Smooth muscle cell (in vitro differentiated cells): ENCODE data around the gene PRKN. TPM values are rescaled to one million over a fixed set of nuclear protein-coding genes. Genes with fewer than 3 reads are reported as not detected.

ENCODE experiments used
- DNase-seq: peaks from one replicate; lab custom pipeline; 2025; ENCODE audit not compliant: unreplicated experiment; lab: John Stamatoyannopoulos, UW
- H2AFZ ChIP-seq: fragments of 200-600 bp; sonication (generic); 2 replicates; pipeline ENCODE4 v1.6.0; 2016; ENCODE audit warnings: antibody characterized with exemption, low read depth, mild to moderate bottlenecking
- H3F3A ChIP-seq: fragments of 200-600 bp; sonication (generic); 2 replicates; pipeline ENCODE4 v1.6.0; 2017; ENCODE audit warnings: antibody characterized with exemption, low read depth
- H3K27ac ChIP-seq: fragments of 200-600 bp; sonication (generic); 2 replicates; pipeline ENCODE4 v1.5.1; 2016; ENCODE audit warnings: low read depth, mild to moderate bottlenecking
- H3K27me3 ChIP-seq: fragments of 200-600 bp; sonication (generic); 2 replicates; pipeline ENCODE4 v1.6.1; 2016; ENCODE audit warnings: low read depth, mild to moderate bottlenecking
- H3K36me3 ChIP-seq: fragments of 200-600 bp; sonication (generic); 2 replicates; pipeline ENCODE4 v1.5.1; 2016; ENCODE audit warnings: low read depth
- H3K4me1 ChIP-seq: fragments of 200-600 bp; sonication (generic); 2 replicates; pipeline ENCODE4 v1.5.1; 2016; ENCODE audit warnings: low read depth
- H3K4me2 ChIP-seq: fragments of 200-600 bp; sonication (generic); 2 replicates; pipeline ENCODE4 v1.6.0; 2016; ENCODE audit warnings: mild to moderate bottlenecking
- H3K4me3 ChIP-seq: fragments of 200-600 bp; sonication (generic); 2 replicates; pipeline ENCODE4 v1.5.1; 2016; ENCODE audit warnings: mild to moderate bottlenecking
- H3K79me2 ChIP-seq: fragments of 200-600 bp; sonication (generic); 2 replicates; pipeline ENCODE4 v1.6.0; 2016; ENCODE audit warnings: low read depth, mild to moderate bottlenecking
- H3K9ac ChIP-seq: fragments of 200-600 bp; sonication (generic); 2 replicates; pipeline ENCODE4 v1.6.0; 2016; ENCODE audit warnings: low read depth
- H3K9me3 ChIP-seq: fragments of 200-600 bp; sonication (generic); replicated peaks from 2 replicates; pipeline ENCODE4 v1.5.1; 2016; ENCODE audit warnings: low read depth
- H4K20me1 ChIP-seq: fragments of 200-600 bp; sonication (generic); 2 replicates; pipeline ENCODE4 v1.6.0; 2016; ENCODE audit warnings: low read depth
- WGBS: methylation state at CpG from one replicate; pipeline ENCODE4 v1.1.7; 2016; ENCODE audit warnings: low lambda C conversion rate; 5-methylcytosine and 5-hydroxymethylcytosine counted together
- polyA plus RNA-seq: library from polyadenylated mRNA; unstranded; fragments of >200 nt; fragmentation: Nextera tagmentation; extraction: Ambion mirVana; gene quantifications from 2 replicates; pipeline ENCODE4 v1.2.1, GENCODE V29; 2016
- total RNA-seq: library from RNA; depleted of rRNA; stranded (reverse); fragments of >200 nt; gene quantifications from 2 replicates; pipeline ENCODE4 v1.2.3, GENCODE V29; 2014
- TF ChIP-seq, protein P1 (sequence below): fragments of 200-600 bp; sonication (generic); IDR thresholded peaks from 2 replicates; pipeline ENCODE4 v1.5.1; 2017; ENCODE audit warnings: borderline replicate concordance, mild to moderate bottlenecking, antibody characterized with exemption; ENCODE audit not compliant: insufficient read depth, poor library complexity, severe bottlenecking

Gene PRKN
- total and polyA plus RNA-seq, 2 experiments from 2014 or later = 0.81 to 5.1 TPM

DNA sequence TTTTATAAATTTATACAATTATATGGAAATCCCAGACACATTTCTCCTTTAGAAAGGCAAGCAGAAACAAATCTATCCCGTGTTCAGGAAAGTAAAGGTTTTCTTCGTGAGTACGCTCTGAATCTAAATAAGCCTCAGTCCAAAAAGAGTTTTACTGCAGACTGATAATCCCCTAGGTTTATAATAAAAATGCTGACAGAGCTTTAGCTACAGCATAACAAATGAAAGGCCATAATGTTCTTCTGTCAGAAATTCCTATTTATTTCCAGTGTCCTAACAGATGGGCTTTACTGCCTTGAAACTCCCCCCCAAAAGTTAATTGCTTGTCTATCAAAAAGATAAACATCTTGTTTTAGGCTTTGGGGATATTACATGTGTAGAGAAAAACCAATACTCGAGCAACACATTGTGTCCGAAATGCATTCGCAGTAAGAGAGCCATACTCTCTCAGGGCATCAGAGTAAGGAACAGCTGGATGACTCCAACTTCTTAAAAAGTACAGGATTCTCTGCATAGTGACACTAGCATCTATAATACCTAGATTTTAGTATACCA lies 109.0 kb downstream of the PRKN start:
- H3K9me3 ChIP-seq = no peaks in the 10 kb centered on the region
- no peak for DNase-seq
- H3K9ac ChIP-seq = no peak overlapping the region
- no peaks in the 10 kb centered on the region for H4K20me1 ChIP-seq
- no peaks in the 10 kb centered on the region for H3K4me1 ChIP-seq
- no peaks in the 10 kb centered on the region for H3F3A ChIP-seq
- no peaks in the 10 kb centered on the region for H3K79me2 ChIP-seq
- no peak overlapping the region for H2AFZ ChIP-seq
- H3K27ac ChIP-seq = no peak overlapping the region
- H3K27me3 ChIP-seq = no peaks in the 10 kb centered on the region
- no peaks in the 10 kb centered on the region for H3K36me3 ChIP-seq
- no peak overlapping the region for H3K4me2 ChIP-seq
- 62% methylated on average over 6 of the region's 6 CpGs for WGBS
- H3K4me3 ChIP-seq = no peak overlapping the region
- TF ChIP-seq, protein P1, sequence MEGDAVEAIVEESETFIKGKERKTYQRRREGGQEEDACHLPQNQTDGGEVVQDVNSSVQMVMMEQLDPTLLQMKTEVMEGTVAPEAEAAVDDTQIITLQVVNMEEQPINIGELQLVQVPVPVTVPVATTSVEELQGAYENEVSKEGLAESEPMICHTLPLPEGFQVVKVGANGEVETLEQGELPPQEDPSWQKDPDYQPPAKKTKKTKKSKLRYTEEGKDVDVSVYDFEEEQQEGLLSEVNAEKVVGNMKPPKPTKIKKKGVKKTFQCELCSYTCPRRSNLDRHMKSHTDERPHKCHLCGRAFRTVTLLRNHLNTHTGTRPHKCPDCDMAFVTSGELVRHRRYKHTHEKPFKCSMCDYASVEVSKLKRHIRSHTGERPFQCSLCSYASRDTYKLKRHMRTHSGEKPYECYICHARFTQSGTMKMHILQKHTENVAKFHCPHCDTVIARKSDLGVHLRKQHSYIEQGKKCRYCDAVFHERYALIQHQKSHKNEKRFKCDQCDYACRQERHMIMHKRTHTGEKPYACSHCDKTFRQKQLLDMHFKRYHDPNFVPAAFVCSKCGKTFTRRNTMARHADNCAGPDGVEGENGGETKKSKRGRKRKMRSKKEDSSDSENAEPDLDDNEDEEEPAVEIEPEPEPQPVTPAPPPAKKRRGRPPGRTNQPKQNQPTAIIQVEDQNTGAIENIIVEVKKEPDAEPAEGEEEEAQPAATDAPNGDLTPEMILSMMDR = no peak

DNA sequence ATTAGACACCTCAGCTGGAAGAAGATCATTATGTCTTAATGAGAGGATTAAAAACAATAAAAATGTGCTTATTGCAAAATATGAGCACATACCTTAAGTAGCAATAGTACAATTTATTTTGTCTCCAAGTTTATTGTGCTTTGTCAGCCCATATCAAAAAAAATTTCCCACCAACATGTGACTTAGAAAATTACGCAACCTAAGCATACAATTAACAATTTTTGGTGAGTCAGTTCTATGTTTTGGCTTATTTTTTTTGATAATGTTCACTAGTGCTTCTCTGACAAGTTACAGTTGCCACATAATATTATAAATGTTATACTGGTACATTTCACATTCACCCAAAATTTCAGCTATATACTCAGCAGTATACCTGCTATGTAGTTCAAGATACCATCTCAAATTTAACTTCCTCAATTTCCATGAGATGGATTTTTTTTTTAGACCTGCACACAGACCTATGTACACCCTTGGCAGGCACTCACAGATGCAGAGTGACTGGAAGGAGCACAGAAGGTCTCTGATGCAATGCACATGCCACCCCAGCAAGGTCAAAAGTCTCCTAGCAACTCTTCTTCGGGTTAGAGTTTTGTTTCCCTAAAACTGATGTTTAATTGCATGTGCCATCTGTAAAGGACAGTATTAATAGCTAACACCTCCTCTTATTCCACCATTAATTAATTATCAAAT lies 112.4 kb downstream of the PRKN start:
- Histone ChIP-seq H3K36me3 (no peaks in the 10 kb centered on the region), H4K20me1 (no peaks in the 10 kb centered on the region), H3K4me1 (no peaks in the 10 kb centered on the region), H2AFZ (no peak overlapping the region), H3K4me3 (no peak overlapping the region), H3K27me3 (no peaks in the 10 kb centered on the region), H3K4me2 (no peak overlapping the region), H3K79me2 (no peaks in the 10 kb centered on the region), H3F3A (no peaks in the 10 kb centered on the region), H3K27ac (no peak overlapping the region), H3K9me3 (no peaks in the 10 kb centered on the region), H3K9ac (no peak overlapping the region)
- no peak for DNase-seq
- WGBS = 90% methylated on average over 2 of the region's 2 CpGs
- TF ChIP-seq, protein P1 = no peak

DNA sequence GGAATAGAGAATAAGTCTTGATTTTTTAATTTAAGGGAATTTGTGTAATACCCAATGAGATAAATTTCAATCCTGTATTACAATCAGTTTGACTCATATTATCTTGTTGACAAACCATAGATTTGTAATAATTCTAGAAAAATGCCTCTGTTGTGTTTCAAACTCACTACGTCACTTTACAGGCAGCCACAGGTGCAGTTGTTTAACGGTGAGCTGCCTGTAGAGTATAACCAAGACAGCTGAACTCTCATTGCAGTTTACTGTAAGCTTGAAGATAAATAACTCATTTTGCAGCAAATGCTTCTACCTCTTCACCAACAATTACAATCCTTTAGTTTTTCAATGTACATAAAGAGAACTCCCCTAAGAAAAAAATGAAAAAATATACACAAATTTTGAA lies 114.3 kb downstream of the PRKN start:
- no peaks in the 10 kb centered on the region for H3K9me3 ChIP-seq
- 85% methylated on average over 2 of the region's 2 CpGs for WGBS
- H3K79me2 ChIP-seq = no peaks in the 10 kb centered on the region
- H3K27ac ChIP-seq = no peak overlapping the region
- H3K4me3 ChIP-seq = no peak overlapping the region
- H4K20me1 ChIP-seq = no peaks in the 10 kb centered on the region
- H2AFZ ChIP-seq = no peak overlapping the region
- no peak overlapping the region for H3K9ac ChIP-seq
- TF ChIP-seq, protein P1 = no peak
- no peak for DNase-seq
- no peaks in the 10 kb centered on the region for H3K36me3 ChIP-seq
- H3K4me1 ChIP-seq = no peaks in the 10 kb centered on the region
- H3F3A ChIP-seq = no peaks in the 10 kb centered on the region
- H3K4me2 ChIP-seq = no peak overlapping the region
- H3K27me3 ChIP-seq = no peaks in the 10 kb centered on the region

DNA sequence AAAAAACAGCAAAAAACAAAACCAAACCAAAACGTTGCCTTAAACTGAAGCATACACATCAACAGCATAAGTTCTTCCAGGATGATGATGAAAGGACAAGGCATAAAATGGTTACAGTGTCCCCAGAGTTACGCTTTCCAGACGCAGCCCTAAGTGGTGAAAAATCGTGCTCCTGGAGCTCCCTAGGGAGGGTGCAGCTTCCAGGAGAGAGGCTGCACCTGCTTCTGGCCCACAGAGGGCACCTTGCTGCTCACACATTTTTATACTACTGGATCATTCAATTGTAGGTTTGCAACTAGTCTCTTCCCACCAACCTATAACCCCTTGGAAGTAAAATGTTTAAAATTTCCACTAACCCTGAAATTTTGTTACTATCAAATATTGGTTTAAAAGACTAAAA lies 115.0 kb downstream of the PRKN start:
- Histone ChIP-seq H2AFZ (no peak overlapping the region), H3K79me2 (no peaks in the 10 kb centered on the region), H3K36me3 (no peaks in the 10 kb centered on the region), H3K9me3 (no peaks in the 10 kb centered on the region), H3K4me1 (no peaks in the 10 kb centered on the region), H3F3A (no peaks in the 10 kb centered on the region), H3K4me2 (no peak overlapping the region), H3K4me3 (no peak overlapping the region), H3K27ac (no peak overlapping the region), H4K20me1 (no peaks in the 10 kb centered on the region), H3K9ac (no peak overlapping the region), H3K27me3 (no peaks in the 10 kb centered on the region)
- no peak for DNase-seq
- 74% methylated on average over 4 of the region's 4 CpGs for WGBS
- TF ChIP-seq, protein P1 = no peak
